ENCODE measurements around the gene AGER.

AGER gene

GRCh38 chr6:32154514-32155161 lies 29.4 kb downstream of the AGER start:
- Mint-ChIP-seq H3K4me1 (peaks cover 45% of the 10 kb centered on the region), H3K4me3 (peak overlapping the region; percentile 93)

GRCh38 chr6:32153564-32154513 lies 30.2 kb downstream of the AGER start, which contains the start of gene PPT2:
Gene PPT2 (plus strand): TSS chr6:32154141. CDS start chr6:32154595, 454 bp downstream.
- Mint-ChIP-seq H3K9me3 (no peaks in the 10 kb centered on the region), H3K27me3 (peaks cover 15% of the 10 kb centered on the region), H3K36me3 (ENCODE audit: low read depth) (peaks cover 14% of the 10 kb centered on the region), H3K4me3 (peak within 1 kb of the TSS; percentile 93), H3K27ac (peak within 1 kb of the TSS; percentile 89), H3K4me1 (peaks cover 49% of the 10 kb centered on the region)
- peak; percentile 91 for DNase-seq
- ATAC-seq, result peak; percentile 71

More at GRCh38 chr6:32154514-32155161, 29.4 kb downstream of the AGER start:
- DNase-seq, result peak; percentile 61
- peaks cover 12% of the 10 kb centered on the region for H3K27me3 Mint-ChIP-seq
- ATAC-seq, result peak; percentile 67
- peaks cover 16% of the 10 kb centered on the region for H3K36me3 Mint-ChIP-seq (ENCODE audit: low read depth)
- peak overlapping the region; percentile 89 for H3K27ac Mint-ChIP-seq
- H3K9me3 Mint-ChIP-seq, result no peaks in the 10 kb centered on the region

GRCh38 chr6:32152769-32153563 lies 31.1 kb downstream of the AGER start:
- Mint-ChIP-seq H3K27me3 (peaks cover 23% of the 10 kb centered on the region), H3K27ac (peak overlapping the region; percentile 89), H3K4me3 (peak overlapping the region; percentile 93), H3K4me1 (peaks cover 57% of the 10 kb centered on the region), H3K36me3 (ENCODE audit: low read depth) (peaks cover 11% of the 10 kb centered on the region), H3K9me3 (no peaks in the 10 kb centered on the region)
- DNase-seq (peak; percentile 22), ATAC-seq (peak; percentile 2)

GRCh38 chr6:32151863-32152768 lies 31.9 kb downstream of the AGER start, which contains the start of gene PRRT1:
Gene PRRT1 (minus strand): TSS chr6:32151939. CDS start chr6:32151827, 112 bp downstream.
- Mint-ChIP-seq H3K36me3 (ENCODE audit: low read depth) (peaks cover 3% of the 10 kb centered on the region), H3K4me1 (peaks cover 59% of the 10 kb centered on the region), H3K27ac (peak within 1 kb of the TSS; percentile 89), H3K27me3 (peaks cover 26% of the 10 kb centered on the region), H3K4me3 (peak within 1 kb of the TSS; percentile 93), H3K9me3 (no peaks in the 10 kb centered on the region)
- ATAC-seq (no peak), DNase-seq (no peak)

- H3K27me3 Mint-ChIP-seq, result peaks cover 31% of the 10 kb centered on the region
- H3K36me3 Mint-ChIP-seq (ENCODE audit: low read depth), result peaks cover 3% of the 10 kb centered on the region
- DNase-seq (no peak), ATAC-seq (no peak)
- H3K9me3 Mint-ChIP-seq, result no peaks in the 10 kb centered on the region
- no peak overlapping the region for H3K27ac Mint-ChIP-seq
- H3K4me1 Mint-ChIP-seq, result peaks cover 61% of the 10 kb centered on the region
- H3K4me3 Mint-ChIP-seq, result peak overlapping the region; percentile 44
Measured at GRCh38 chr6:32151181-32151862, 32.7 kb downstream of the AGER start.

- no peak for ATAC-seq
- Mint-ChIP-seq H3K4me3 (peak overlapping the region; percentile 44), H3K27me3 (peaks cover 34% of the 10 kb centered on the region), H3K9me3 (no peaks in the 10 kb centered on the region), H3K27ac (no peak overlapping the region), H3K36me3 (ENCODE audit: low read depth) (no peaks in the 10 kb centered on the region), H3K4me1 (peaks cover 52% of the 10 kb centered on the region)
- DNase-seq, result no peak
Measured at GRCh38 chr6:32149932-32150870, 33.9 kb downstream of the AGER start.

- Mint-ChIP-seq H3K27me3 (peaks cover 34% of the 10 kb centered on the region), H3K27ac (peak overlapping the region; percentile 33), H3K9me3 (no peaks in the 10 kb centered on the region), H3K4me3 (peak overlapping the region; percentile 69), H3K36me3 (ENCODE audit: low read depth) (no peaks in the 10 kb centered on the region), H3K4me1 (peaks cover 45% of the 10 kb centered on the region)
- ATAC-seq (no peak), DNase-seq (no peak)
Measured at GRCh38 chr6:32149092-32149755, 34.8 kb downstream of the AGER start.

- DNase-seq (peak; percentile 75), ATAC-seq (peak; percentile 51)
- Mint-ChIP-seq H3K27ac (peak overlapping the region; percentile 33), H3K9me3 (no peaks in the 10 kb centered on the region), H3K36me3 (ENCODE audit: low read depth) (no peaks in the 10 kb centered on the region), H3K4me1 (peaks cover 42% of the 10 kb centered on the region), H3K4me3 (peak overlapping the region; percentile 69), H3K27me3 (peaks cover 34% of the 10 kb centered on the region)
Measured at GRCh38 chr6:32148289-32149091, 35.6 kb downstream of the AGER start.

- H3K4me1 Mint-ChIP-seq, result peaks cover 32% of the 10 kb centered on the region
- H3K27me3 Mint-ChIP-seq, result peaks cover 34% of the 10 kb centered on the region
- DNase-seq (no peak), ATAC-seq (no peak)
- no peaks in the 10 kb centered on the region for H3K36me3 Mint-ChIP-seq (ENCODE audit: low read depth)
- no peaks in the 10 kb centered on the region for H3K9me3 Mint-ChIP-seq
- H3K27ac Mint-ChIP-seq, result no peak overlapping the region
- no peak overlapping the region for H3K4me3 Mint-ChIP-seq
Measured at GRCh38 chr6:32147401-32148132, 36.5 kb downstream of the AGER start.

GRCh38 chr6:32146687-32147086 lies 37.4 kb downstream of the AGER start:
- no peaks in the 10 kb centered on the region for H3K36me3 Mint-ChIP-seq (ENCODE audit: low read depth)
- H3K4me3 Mint-ChIP-seq, result no peak overlapping the region
- DNase-seq, result no peak
- no peak overlapping the region for H3K27ac Mint-ChIP-seq
- H3K4me1 Mint-ChIP-seq, result peaks cover 26% of the 10 kb centered on the region
- no peak for ATAC-seq
- no peaks in the 10 kb centered on the region for H3K9me3 Mint-ChIP-seq
- H3K27me3 Mint-ChIP-seq, result peaks cover 34% of the 10 kb centered on the region

GRCh38 chr6:32146287-32146686 lies 37.8 kb downstream of the AGER start:
- no peaks in the 10 kb centered on the region for H3K9me3 Mint-ChIP-seq

More at GRCh38 chr6:32146287-32146686, 37.8 kb downstream of the AGER start:
- peaks cover 25% of the 10 kb centered on the region for H3K4me1 Mint-ChIP-seq
- ATAC-seq (no peak), DNase-seq (no peak)
- peaks cover 34% of the 10 kb centered on the region for H3K27me3 Mint-ChIP-seq
- H3K36me3 Mint-ChIP-seq (ENCODE audit: low read depth), result no peaks in the 10 kb centered on the region
- no peak overlapping the region for H3K27ac Mint-ChIP-seq
- no peak overlapping the region for H3K4me3 Mint-ChIP-seq
